ENCODE measurements around the gene DHDH.
"Not testable (repeated sequence)": the region's sequence is repeated elsewhere in the genome, so short reads cannot be mapped to it uniquely, and the experiment has no call there.

The DHDH gene

DNA sequence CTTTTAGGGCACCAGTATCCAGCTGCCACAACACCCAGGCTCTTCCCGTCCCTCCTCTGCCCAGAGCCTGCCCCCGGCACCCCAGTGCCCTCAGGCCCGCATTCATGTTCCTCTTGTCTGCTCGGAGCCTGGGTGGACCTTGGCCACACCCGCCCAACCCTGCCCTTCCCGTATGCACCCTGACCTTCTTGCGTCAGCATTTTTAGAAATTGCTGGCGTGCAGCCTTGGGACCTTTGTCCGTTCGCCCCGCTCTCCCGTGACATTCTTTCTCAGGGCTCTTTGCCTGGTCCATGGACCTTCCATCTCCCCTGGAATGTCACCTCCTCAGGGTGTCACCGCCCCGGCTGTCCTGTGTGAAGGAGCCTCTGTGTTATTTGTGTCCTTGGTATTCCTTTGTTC lies 25.8 kb upstream of the DHDH start:
- TF ChIP-seq, protein P1, sequence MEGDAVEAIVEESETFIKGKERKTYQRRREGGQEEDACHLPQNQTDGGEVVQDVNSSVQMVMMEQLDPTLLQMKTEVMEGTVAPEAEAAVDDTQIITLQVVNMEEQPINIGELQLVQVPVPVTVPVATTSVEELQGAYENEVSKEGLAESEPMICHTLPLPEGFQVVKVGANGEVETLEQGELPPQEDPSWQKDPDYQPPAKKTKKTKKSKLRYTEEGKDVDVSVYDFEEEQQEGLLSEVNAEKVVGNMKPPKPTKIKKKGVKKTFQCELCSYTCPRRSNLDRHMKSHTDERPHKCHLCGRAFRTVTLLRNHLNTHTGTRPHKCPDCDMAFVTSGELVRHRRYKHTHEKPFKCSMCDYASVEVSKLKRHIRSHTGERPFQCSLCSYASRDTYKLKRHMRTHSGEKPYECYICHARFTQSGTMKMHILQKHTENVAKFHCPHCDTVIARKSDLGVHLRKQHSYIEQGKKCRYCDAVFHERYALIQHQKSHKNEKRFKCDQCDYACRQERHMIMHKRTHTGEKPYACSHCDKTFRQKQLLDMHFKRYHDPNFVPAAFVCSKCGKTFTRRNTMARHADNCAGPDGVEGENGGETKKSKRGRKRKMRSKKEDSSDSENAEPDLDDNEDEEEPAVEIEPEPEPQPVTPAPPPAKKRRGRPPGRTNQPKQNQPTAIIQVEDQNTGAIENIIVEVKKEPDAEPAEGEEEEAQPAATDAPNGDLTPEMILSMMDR (IDR thresholded peaks at IDR 0.05; ENCODE audit: low read depth, low read length), result no peak
- DNase-seq (ENCODE audit: low read depth in 2 of 2), result no peak
- no peak overlapping the region for H3K4me3 ChIP-seq (replicated peaks in 1 of 2; ENCODE audit: low read depth in 2 of 2, low read length in 2 of 2)

DNA sequence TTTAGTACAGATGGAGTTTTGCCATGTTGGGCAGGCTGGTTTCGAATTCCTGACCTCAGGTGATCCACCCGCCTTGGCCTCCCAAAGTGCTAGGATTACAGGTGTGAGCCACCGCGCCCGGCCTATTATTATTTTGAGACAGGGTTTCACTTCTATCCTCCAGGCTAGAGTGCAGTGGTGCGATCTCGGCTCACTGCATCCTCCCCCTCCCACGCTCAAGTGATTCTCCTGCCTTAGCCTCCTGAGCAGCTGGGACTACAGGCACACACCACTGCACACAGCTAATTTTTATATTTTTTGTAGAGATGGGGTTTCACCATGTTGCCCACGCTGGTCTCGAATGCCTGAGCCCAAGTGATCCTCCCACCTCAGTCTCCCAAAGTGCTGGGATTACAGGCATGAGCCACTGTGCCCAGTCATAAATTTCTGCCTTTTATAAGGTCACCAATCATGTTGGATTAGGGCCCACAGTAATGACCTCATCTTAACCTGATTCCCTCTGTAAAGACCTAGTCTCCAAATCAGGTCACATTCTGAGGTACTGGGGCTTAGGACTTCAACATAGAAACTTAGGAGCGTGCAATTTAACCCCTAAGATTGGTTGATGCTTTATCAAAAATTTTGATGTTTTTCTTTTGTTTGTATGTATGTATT lies 23.9 kb upstream of the DHDH start:
- not testable (repeated sequence) for DNase-seq (ENCODE audit: low read depth in 2 of 2); H3K4me3 ChIP-seq (replicated peaks in 1 of 2; ENCODE audit: low read depth in 2 of 2, low read length in 2 of 2)

DNA sequence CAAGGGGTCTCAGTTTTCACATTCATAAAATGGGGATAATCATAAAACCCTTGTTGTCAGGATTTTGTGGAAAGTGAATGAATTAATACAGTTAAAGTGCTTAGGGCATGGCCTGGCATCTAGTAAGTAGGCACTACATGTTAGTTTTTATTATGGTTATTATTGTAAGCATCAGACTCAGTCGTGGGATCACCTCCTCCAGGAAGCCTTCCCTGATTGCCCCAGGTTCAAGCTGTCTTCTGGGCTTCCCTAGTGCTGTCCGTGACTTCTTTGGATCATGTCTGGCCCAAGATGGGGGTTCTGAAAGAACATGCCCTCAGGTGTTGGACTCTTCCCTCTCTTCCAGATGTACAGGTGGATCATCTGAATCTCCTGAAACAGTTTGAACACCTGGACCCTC lies 22.7 kb upstream of the DHDH start:
- H3K4me3 ChIP-seq (replicated peaks in 1 of 2; ENCODE audit: low read depth in 2 of 2, low read length in 2 of 2), result no peak overlapping the region
- TF ChIP-seq, protein P1 (IDR thresholded peaks at IDR 0.05; ENCODE audit: low read depth, low read length), result no peak
- no peak for DNase-seq (ENCODE audit: low read depth in 2 of 2)

DNA sequence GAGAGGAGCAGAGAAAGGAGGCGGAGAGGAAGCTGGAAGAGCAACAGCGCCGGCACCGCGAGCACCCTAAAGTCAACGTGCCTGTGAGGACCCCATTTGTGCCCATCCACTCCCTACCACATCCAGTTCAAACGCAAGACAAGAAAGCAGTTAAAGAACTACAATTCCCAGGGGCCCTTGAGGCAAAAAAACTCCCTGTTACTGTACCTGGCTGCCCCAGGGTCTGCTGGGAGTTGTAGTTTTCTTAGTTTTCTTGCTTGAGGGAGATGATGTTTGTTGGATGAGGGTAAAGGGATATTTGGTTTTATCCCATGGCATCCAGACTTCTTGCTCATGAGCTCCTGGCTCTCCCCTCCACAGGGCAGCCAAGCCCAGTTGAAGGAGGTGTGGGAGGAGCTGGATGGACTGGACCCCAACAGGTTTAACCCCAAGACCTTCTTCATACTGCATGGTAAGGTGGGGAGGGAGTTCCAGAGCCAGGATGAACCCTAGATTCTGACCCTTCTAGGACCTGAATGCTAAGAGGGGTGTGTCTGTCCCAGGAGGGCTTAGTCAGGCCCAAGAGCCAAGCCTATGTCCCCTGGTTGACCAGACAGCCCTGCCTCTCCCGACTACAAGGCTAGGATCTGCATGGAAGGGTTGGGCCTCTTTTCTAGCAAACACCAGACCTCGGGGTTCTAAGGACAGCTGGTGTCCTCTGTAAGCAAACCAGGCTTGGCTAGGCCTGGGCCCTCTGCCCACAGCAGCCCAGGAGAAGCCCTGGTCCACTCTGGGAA lies 20.2 kb upstream of the DHDH start:
- TF ChIP-seq, protein P1 (IDR thresholded peaks at IDR 0.05; ENCODE audit: low read depth, low read length), result no peak
- no peak overlapping the region for H3K4me3 ChIP-seq (replicated peaks in 1 of 2; ENCODE audit: low read depth in 2 of 2, low read length in 2 of 2)
- no peak for DNase-seq (ENCODE audit: low read depth in 2 of 2)

DNA sequence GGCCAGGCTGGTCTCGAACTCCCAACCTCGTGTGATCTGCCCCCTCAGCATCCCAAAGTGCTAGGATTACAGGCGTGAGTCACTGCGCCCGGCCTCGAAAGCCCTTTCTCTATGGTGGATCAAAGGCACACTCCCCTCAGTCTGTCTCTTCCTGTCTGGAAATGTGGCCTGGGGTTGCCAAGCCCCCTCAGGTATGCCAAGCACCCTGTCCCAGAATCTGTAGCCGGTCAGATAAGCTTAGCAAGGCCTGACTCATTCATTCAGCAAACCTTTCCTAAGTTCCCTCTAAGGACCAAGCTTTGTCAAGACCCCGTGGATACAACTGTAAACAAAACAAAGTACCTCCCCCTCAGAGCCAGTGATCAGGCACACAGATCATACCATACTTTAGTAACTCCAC lies 19.3 kb upstream of the DHDH start:
- no peak for DNase-seq (ENCODE audit: low read depth in 2 of 2)
- TF ChIP-seq, protein P1 (IDR thresholded peaks at IDR 0.05; ENCODE audit: low read depth, low read length), result no peak
- no peak overlapping the region for H3K4me3 ChIP-seq (replicated peaks in 1 of 2; ENCODE audit: low read depth in 2 of 2, low read length in 2 of 2)

DNA sequence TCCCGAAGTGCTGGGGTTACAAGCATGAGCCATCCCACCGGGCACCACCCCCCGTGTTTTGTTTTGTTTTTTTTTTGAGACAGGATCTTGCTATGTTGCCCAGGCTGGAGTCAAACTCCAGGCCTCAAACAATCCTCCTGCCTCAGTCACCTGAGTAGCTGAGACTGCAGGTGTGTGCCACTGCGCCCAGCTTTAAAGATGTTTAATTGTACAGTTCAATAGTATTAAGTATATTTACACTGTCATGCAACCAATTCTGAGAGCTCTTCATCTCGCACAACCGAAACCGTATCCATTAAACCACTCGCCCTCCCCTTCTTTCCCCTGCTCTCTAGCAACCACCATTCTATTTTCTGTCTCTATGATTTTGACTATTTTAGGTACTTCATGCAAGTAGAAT lies 17.7 kb upstream of the DHDH start:
- no peak overlapping the region for H3K4me3 ChIP-seq (replicated peaks in 1 of 2; ENCODE audit: low read depth in 2 of 2, low read length in 2 of 2)
- no peak for DNase-seq (ENCODE audit: low read depth in 2 of 2)
- TF ChIP-seq, protein P1 (IDR thresholded peaks at IDR 0.05; ENCODE audit: low read depth, low read length), result no peak

DNA sequence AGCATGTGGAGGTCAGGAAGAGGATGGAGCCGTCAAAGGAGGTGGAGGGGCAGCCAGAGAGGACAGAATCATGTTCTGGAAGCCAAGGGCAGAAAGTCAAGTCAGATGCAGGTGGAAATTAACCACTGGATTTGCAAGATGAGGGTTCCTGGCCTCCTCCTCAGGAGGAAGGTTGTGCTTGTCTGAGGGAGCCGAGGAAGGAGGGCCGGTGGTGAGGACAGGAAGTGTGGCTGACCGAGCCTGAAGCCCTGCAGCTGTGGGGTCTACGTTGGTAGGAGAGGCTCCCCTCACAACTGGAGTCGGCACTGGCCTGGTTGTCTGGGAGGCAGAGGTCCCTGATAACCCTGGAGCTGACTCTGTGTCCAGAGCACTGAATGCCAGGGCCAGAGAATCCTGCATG lies 15.4 kb upstream of the DHDH start:
- TF ChIP-seq, protein P1 (IDR thresholded peaks at IDR 0.05; ENCODE audit: low read depth, low read length), result no peak
- no peak for DNase-seq (ENCODE audit: low read depth in 2 of 2)
- no peak overlapping the region for H3K4me3 ChIP-seq (replicated peaks in 1 of 2; ENCODE audit: low read depth in 2 of 2, low read length in 2 of 2)

Data from cardiac fibroblast (primary cell).